Nephron (organoid): ENCODE data around the gene GRM2.

ENCODE experiments used
- H3K27ac Mint-ChIP-seq, 3 experiments: 2 replicates each; pipeline ENCODE4 v1.8.0; 2020; ENCODE audit warnings: mixed read lengths in 3 of 3, mild to moderate bottlenecking in 2 of 3, moderate library complexity in 1 of 3
- H3K27me3 Mint-ChIP-seq: 2 replicates; pipeline ENCODE4 v1.8.0; 2021; ENCODE audit warnings: low read depth, mild to moderate bottlenecking, moderate library complexity, mixed read lengths
- H3K36me3 Mint-ChIP-seq: 2 replicates; pipeline ENCODE4 v1.8.0; 2020; ENCODE audit warnings: low read depth, mixed read lengths
- H3K4me1 Mint-ChIP-seq: 2 replicates; pipeline ENCODE4 v1.8.0; 2020; ENCODE audit warnings: mixed read lengths
- H3K4me3 Mint-ChIP-seq, 3 experiments: 2 replicates each; pipeline ENCODE4 v1.8.0; 2020; ENCODE audit warnings: mild to moderate bottlenecking in 3 of 3, mixed read lengths in 3 of 3, moderate library complexity in 2 of 3
- H3K9me3 Mint-ChIP-seq: 2 replicates; pipeline ENCODE4 v1.8.0; 2020; ENCODE audit warnings: mixed read lengths
- TF ChIP-seq, protein P1 (sequence below), 3 experiments: fragments of 200-600 bp; sonication (generic); IDR thresholded peaks; one replicate each; pipeline ENCODE4 v1.5.0; 2021; ENCODE audit warnings: antibody characterized with exemption in 3 of 3; ENCODE audit not compliant: unreplicated experiment in 3 of 3

Gene GRM2

DNA sequence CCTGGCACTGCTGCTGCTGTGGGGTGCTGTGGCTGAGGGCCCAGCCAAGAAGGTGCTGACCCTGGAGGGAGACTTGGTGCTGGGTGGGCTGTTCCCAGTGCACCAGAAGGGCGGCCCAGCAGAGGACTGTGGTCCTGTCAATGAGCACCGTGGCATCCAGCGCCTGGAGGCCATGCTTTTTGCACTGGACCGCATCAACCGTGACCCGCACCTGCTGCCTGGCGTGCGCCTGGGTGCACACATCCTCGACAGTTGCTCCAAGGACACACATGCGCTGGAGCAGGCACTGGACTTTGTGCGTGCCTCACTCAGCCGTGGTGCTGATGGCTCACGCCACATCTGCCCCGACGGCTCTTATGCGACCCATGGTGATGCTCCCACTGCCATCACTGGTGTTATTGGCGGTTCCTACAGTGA, 2.1 kb downstream of the GRM2 start:
- Mint-ChIP-seq H3K27me3 (peaks cover 43% of the 10 kb centered on the region), H3K36me3 (no peaks in the 10 kb centered on the region), H3K27ac (no peak overlapping the region), H3K9me3 (no peaks in the 10 kb centered on the region), H3K4me3 (peak overlapping the region in 2 of 3 experiments; percentile 13 to 56), H3K4me1 (peaks cover 4% of the 10 kb centered on the region)
- TF ChIP-seq, protein P1, sequence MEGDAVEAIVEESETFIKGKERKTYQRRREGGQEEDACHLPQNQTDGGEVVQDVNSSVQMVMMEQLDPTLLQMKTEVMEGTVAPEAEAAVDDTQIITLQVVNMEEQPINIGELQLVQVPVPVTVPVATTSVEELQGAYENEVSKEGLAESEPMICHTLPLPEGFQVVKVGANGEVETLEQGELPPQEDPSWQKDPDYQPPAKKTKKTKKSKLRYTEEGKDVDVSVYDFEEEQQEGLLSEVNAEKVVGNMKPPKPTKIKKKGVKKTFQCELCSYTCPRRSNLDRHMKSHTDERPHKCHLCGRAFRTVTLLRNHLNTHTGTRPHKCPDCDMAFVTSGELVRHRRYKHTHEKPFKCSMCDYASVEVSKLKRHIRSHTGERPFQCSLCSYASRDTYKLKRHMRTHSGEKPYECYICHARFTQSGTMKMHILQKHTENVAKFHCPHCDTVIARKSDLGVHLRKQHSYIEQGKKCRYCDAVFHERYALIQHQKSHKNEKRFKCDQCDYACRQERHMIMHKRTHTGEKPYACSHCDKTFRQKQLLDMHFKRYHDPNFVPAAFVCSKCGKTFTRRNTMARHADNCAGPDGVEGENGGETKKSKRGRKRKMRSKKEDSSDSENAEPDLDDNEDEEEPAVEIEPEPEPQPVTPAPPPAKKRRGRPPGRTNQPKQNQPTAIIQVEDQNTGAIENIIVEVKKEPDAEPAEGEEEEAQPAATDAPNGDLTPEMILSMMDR (IDR thresholded peaks at IDR 0.05; ENCODE audit: unreplicated experiment in 3 of 3) = no peak

DNA sequence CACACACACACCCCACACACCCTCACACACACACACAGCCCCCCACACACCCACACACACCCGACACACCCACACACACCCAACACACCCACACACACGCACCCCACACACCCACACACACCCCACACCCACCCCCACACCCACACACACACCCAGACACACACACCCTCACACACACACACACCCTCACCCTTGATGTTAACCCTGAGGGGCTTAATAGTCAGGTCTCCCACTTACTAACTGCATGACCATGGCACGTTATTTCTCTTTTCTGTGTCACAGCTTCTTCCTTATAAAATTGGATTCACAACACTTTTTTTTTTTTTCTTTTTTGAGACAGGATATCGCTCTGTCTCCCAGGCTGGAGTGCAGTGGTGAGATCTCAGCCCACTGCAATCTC, 2.8 kb downstream of the GRM2 start:
- H3K9me3 Mint-ChIP-seq = no peaks in the 10 kb centered on the region
- H3K4me1 Mint-ChIP-seq = peaks cover 4% of the 10 kb centered on the region
- H3K4me3 Mint-ChIP-seq = no peak overlapping the region
- H3K36me3 Mint-ChIP-seq = no peaks in the 10 kb centered on the region
- H3K27me3 Mint-ChIP-seq = peaks cover 41% of the 10 kb centered on the region
- H3K27ac Mint-ChIP-seq = no peak overlapping the region
- TF ChIP-seq, protein P1 (IDR thresholded peaks at IDR 0.05; ENCODE audit: unreplicated experiment in 3 of 3) = no peak

DNA sequence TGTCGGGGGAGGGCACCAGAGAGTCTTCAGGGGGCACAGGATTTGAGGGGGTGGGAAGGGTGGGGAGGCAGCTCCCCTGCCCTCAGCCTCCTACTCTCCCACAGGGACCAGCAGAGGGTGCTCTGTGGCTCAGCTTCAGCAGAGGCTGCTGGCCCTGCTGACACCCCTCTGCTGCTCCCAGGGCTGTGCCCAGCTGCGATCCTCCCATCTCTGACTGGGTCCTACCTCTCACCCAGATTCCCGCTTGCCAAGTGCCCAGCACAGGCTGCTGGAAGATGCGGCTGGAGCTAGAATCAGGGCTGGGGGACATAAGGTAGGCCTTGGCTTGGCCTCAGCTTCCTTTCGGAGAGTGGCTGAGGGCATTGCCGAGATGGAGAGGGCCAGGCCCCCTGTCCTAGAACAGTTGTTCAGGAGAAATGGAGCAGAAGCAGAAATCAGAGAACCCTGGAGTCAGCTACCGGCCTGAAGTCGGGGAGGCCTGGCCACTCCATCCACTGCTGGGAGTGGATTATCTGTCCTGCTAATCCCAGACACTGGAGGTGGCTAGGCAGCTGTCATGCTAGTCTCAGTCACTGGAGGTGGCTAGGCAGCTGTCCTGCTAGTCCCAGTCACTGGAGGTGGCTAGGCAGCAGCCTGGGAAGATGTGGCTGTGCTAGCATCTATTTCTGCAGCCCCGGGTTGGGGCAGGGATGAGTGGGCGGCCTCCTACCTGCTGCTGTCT, 3.9 kb downstream of the GRM2 start:
- H3K27ac Mint-ChIP-seq = no peak overlapping the region
- H3K4me1 Mint-ChIP-seq = peaks cover 4% of the 10 kb centered on the region
- peaks cover 43% of the 10 kb centered on the region for H3K27me3 Mint-ChIP-seq
- H3K4me3 Mint-ChIP-seq = no peak overlapping the region
- no peaks in the 10 kb centered on the region for H3K9me3 Mint-ChIP-seq
- H3K36me3 Mint-ChIP-seq = no peaks in the 10 kb centered on the region
- TF ChIP-seq, protein P1 (IDR thresholded peaks at IDR 0.05; ENCODE audit: unreplicated experiment in 3 of 3) = peak in 1 of 3 experiments; percentile 9

DNA sequence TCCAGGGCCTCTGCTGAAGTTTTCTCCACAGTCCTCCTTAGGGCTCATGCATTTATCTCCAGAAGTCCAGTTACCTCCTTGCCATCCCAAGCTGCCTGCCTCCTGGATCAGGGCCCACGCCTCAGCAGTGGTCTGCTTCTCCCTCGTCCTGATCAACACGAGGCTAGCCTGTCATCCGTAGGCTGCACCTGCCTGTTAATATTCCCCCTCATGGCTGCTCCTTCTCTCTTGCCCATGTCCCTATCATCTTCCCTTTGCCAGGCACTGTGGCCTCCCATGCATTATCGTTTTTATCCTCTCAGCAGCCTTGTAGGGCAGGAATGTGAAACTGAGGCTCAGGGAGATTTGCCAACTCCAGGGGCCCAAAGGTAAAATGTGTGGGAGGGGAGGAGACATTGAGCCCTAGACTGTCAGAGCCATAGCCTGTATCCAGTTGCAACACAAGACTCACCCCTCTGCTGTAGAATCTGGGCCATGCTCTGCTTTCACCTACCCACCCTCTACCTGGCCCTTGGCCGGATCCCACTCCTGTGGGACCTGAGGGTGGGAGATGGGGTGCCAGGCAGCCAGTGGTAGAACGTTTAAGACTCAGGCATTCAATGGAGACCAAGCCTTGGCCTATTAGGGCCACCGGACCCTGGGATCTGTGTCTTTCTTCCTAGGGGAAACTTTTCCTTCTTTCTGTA, 4.6 kb downstream of the GRM2 start:
- H3K9me3 Mint-ChIP-seq = no peaks in the 10 kb centered on the region
- TF ChIP-seq, protein P1 (IDR thresholded peaks at IDR 0.05; ENCODE audit: unreplicated experiment in 3 of 3) = no peak
- no peak overlapping the region for H3K27ac Mint-ChIP-seq
- H3K36me3 Mint-ChIP-seq = no peaks in the 10 kb centered on the region
- H3K4me1 Mint-ChIP-seq = peaks cover 4% of the 10 kb centered on the region
- no peak overlapping the region for H3K4me3 Mint-ChIP-seq
- H3K27me3 Mint-ChIP-seq = peaks cover 36% of the 10 kb centered on the region

DNA sequence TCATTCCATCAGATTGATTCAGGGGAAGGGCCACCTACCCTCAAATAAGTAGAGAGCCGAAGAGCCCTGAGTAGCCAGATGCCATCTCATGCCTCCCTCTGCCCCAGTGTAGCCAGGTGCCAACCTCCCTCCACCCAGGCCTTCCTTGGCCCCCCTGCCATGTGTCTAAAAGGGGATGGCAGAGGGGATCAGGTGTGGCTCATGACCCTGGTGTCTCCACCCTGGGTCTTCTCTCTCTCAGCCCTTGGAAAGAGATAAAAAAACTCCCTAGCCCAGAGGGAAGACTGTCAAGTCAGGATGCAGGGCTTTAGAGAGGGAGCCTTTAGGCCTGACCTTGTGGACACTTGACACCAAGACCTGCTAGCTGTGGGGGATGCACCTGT, 5.2 kb downstream of the GRM2 start:
- peaks cover 32% of the 10 kb centered on the region for H3K27me3 Mint-ChIP-seq
- peaks cover 4% of the 10 kb centered on the region for H3K4me1 Mint-ChIP-seq
- H3K36me3 Mint-ChIP-seq = no peaks in the 10 kb centered on the region
- no peak overlapping the region for H3K4me3 Mint-ChIP-seq
- H3K9me3 Mint-ChIP-seq = no peaks in the 10 kb centered on the region
- TF ChIP-seq, protein P1 (IDR thresholded peaks at IDR 0.05; ENCODE audit: unreplicated experiment in 3 of 3) = no peak
- H3K27ac Mint-ChIP-seq = no peak overlapping the region
